Measurements from ENCODE around the gene RSPH9.
A peak's percentile ranks its signal among the peaks of the same experiment; 100 is the strongest.

- TF ChIP-seq CTCF (conservative IDR thresholded peaks at IDR 0.05; ENCODE audit: low read depth in 2 of 2) (peak; percentile 85 to 88), EZH2 (IDR thresholded peaks at IDR 0.05; ENCODE audit: low read depth, unreplicated experiment) (no peak), JUNB (IDR thresholded peaks at IDR 0.05; ENCODE audit: unreplicated experiment) (no peak), STAT1 (IDR thresholded peaks at IDR 0.05; ENCODE audit: unreplicated experiment) (no peak), POLR2AphosphoS5 (IDR thresholded peaks at IDR 0.05; ENCODE audit: low read depth) (no peak), CREB1 (CRISPR knock-in tag; IDR thresholded peaks at IDR 0.05; ENCODE audit: low read depth) (no peak), REST (IDR thresholded peaks at IDR 0.05; ENCODE audit: unreplicated experiment) (no peak), EZH2phosphoT487 (IDR thresholded peaks at IDR 0.05; ENCODE audit: unreplicated experiment) (no peak), ETS1 (IDR thresholded peaks at IDR 0.05) (no peak), NANOG (IDR thresholded peaks at IDR 0.05; ENCODE audit: borderline replicate concordance) (no peak), ZNF331 (CRISPR knock-in tag; IDR thresholded peaks at IDR 0.05; ENCODE audit: low read depth) (no peak), ZNF114 (CRISPR knock-in tag; IDR thresholded peaks at IDR 0.05) (no peak)
These were observed 36.5 kb upstream of the RSPH9 start for GRCh38 chr6:43608310-43608763.

Measured in GM23338 (cell line).